ENCODE measurements around the gene ADD3. TPM values are rescaled to one million over a fixed set of nuclear protein-coding genes. Genes with fewer than 3 reads are reported as not detected.
"Not testable (repeated sequence)": the region's sequence is repeated elsewhere in the genome, so short reads cannot be mapped to it uniquely, and the experiment has no call there.

The ADD3 gene
- total and polyA plus RNA-seq, 9 donors, result 65.3 to 110 (median 81.0) TPM

DNA sequence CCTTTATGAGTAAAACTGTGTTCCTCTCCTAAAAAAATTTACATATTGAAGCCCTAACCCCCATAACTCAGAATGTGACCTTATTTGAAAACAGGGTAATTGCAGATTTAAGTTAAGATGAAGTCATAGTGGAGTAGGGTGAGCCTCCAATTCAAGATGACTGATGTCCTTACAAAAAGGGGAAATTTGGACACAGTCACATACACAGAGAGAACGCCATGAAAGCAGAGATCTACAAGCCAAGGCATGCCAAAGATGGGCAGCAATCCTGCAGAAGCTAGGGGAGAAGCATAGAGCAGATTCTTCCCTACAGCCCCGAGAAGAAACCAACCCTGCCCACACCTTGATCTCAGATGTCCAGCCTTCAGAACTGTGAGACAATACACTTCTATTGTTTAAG lies 23.8 kb upstream of the ADD3 start:
- intact Hi-C loops (cut with DNase I), result no loop called here
- Histone ChIP-seq H3K4me1 (ENCODE audit: insufficient read depth) (peaks cover 10% of the 10 kb centered on the region), H3K9me3 (no peaks in the 10 kb centered on the region), H3K27ac (no peak overlapping the region), H3K4me3 (no peak overlapping the region), H3K27me3 (no peaks in the 10 kb centered on the region), H3K36me3 (no peaks in the 10 kb centered on the region)
- TF ChIP-seq EP300 (IDR thresholded peaks at IDR 0.05) (no peak), POLR2A (IDR thresholded peaks at IDR 0.05) (no peak)
- TF ChIP-seq, protein P1, sequence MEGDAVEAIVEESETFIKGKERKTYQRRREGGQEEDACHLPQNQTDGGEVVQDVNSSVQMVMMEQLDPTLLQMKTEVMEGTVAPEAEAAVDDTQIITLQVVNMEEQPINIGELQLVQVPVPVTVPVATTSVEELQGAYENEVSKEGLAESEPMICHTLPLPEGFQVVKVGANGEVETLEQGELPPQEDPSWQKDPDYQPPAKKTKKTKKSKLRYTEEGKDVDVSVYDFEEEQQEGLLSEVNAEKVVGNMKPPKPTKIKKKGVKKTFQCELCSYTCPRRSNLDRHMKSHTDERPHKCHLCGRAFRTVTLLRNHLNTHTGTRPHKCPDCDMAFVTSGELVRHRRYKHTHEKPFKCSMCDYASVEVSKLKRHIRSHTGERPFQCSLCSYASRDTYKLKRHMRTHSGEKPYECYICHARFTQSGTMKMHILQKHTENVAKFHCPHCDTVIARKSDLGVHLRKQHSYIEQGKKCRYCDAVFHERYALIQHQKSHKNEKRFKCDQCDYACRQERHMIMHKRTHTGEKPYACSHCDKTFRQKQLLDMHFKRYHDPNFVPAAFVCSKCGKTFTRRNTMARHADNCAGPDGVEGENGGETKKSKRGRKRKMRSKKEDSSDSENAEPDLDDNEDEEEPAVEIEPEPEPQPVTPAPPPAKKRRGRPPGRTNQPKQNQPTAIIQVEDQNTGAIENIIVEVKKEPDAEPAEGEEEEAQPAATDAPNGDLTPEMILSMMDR (IDR thresholded peaks at IDR 0.05), result no peak
- no peak for DNase-seq
- WGBS, 3 donors, result 89 to 93% (median 91%) methylated on average over 2 of the region's 2 CpGs

GRCh38 chr10:109985768-109986167 lies 22.0 kb upstream of the ADD3 start:
- DNase-seq; H3K27me3 ChIP-seq; H3K27ac ChIP-seq; intact Hi-C loops (cut with DNase I); H3K9me3 ChIP-seq; H3K4me1 ChIP-seq (ENCODE audit: insufficient read depth); H3K4me3 ChIP-seq; H3K36me3 ChIP-seq: not testable (repeated sequence)
- WGBS, 3 donors, result 94 to 98% (median 95%) methylated on average over 3 of the region's 3 CpGs

DNA sequence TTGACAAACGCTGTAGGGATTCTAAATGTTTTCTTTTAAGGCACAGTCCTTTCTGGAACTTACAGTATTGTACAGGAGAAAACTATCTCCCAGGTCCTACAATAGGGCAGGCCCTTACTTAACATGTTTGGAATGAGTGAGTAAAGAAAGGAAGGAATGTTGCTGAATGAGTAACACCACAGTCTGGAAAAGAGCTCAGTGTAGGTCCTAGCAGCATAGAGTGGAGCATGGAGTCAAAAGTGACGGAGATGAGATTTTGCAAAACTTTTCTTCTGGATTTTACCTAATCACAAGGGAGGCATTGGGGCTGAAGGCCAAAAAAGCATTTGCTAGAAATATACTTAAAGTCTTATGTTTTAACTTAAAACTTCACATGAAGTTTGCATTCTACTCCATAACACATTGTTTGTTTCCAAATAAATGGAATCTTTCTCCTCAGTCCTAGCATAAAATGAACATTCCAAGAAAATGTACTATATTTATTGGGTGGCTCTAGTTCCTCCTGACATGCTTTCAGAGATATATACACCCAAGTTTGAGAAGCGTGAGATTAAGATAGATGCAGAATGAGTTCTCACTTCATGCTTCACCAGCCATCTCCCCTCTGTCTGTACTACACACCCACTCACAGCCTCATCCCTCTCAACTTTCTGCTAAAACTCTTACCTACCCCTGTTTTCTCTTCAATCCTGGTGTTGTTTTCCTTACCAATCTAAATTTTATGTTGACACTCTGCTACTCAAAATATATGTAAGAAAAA lies 20.2 kb upstream of the ADD3 start:
- WGBS, 3 donors, result 71 to 72% (median 72%) methylated on average over 3 of the region's 3 CpGs
- TF ChIP-seq, protein P1 (IDR thresholded peaks at IDR 0.05), result no peak
- TF ChIP-seq POLR2A (IDR thresholded peaks at IDR 0.05), result no peak
- H3K4me3 ChIP-seq, result no peak overlapping the region
- no peak for DNase-seq
- H3K36me3 ChIP-seq, result no peaks in the 10 kb centered on the region
- H3K9me3 ChIP-seq, result no peaks in the 10 kb centered on the region
- no peaks in the 10 kb centered on the region for H3K27me3 ChIP-seq
- no peak overlapping the region for H3K27ac ChIP-seq
- intact Hi-C loops (cut with DNase I), result no loop called here
- peaks cover 4% of the 10 kb centered on the region for H3K4me1 ChIP-seq (ENCODE audit: insufficient read depth)

- intact Hi-C loops (cut with DNase I), result no loop called here
- Histone ChIP-seq H3K27me3 (no peaks in the 10 kb centered on the region), H3K4me1 (ENCODE audit: insufficient read depth) (peaks cover 3% of the 10 kb centered on the region), H3K4me3 (no peak overlapping the region), H3K9me3 (no peaks in the 10 kb centered on the region), H3K36me3 (no peaks in the 10 kb centered on the region), H3K27ac (no peak overlapping the region)
- no peak for DNase-seq
- TF ChIP-seq POLR2A (IDR thresholded peaks at IDR 0.05) (no peak), EP300 (IDR thresholded peaks at IDR 0.05) (no peak)
- TF ChIP-seq, protein P1 (IDR thresholded peaks at IDR 0.05), result no peak
- WGBS, 3 donors, result 82 to 84% (median 83%) methylated on average over 1 of the region's 1 CpG
These were observed 19.6 kb upstream of the ADD3 start for GRCh38 chr10:109988212-109988596.

DNA sequence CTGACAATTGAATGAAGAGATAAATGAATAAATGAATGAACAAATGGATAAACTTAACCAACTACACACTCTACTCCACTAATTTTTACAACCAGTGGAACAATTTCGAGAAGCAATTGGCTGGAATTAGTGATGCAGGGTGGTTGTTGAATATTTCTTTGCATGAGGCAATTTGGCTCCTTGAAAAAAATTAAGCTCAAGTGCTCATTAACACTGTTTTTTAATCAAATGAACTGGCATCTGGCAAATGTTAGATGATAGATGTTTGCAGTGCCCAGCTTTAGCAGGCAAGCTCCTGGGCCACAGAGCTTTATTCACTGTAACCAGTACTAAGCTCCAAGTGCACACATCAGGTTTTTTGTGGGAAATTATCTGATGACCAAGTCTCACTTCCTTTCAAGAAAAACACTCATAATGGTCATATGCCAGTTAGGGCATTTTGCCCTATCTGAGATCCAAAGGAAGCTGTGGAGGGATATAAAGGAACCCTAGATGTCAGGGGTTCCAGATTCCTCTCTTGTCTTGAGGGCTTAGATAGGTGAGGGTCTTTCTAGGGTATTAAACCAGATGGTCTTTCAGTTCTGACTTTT lies 16.4 kb upstream of the ADD3 start:
- 94 to 100% (median 97%) methylated on average over 1 of the region's 1 CpG for WGBS, 3 donors
- no peaks in the 10 kb centered on the region for H3K27me3 ChIP-seq
- H3K36me3 ChIP-seq, result no peaks in the 10 kb centered on the region
- H3K4me1 ChIP-seq (ENCODE audit: insufficient read depth), result peaks cover 2% of the 10 kb centered on the region
- no peak overlapping the region for H3K27ac ChIP-seq
- H3K4me3 ChIP-seq, result no peak overlapping the region
- no peaks in the 10 kb centered on the region for H3K9me3 ChIP-seq
- intact Hi-C loops (cut with DNase I), result no loop called here
- TF ChIP-seq EP300 (IDR thresholded peaks at IDR 0.05), result no peak
- TF ChIP-seq, protein P1 (IDR thresholded peaks at IDR 0.05), result no peak
- TF ChIP-seq POLR2A (IDR thresholded peaks at IDR 0.05), result no peak
- DNase-seq, result no peak

Data from ovary (tissue), 9 donors.